ENCODE measurements around the gene DDX3X.
"Not testable (repeated sequence)": the region's sequence is repeated elsewhere in the genome, so short reads cannot be mapped to it uniquely, and the experiment has no call there.

Gene DDX3X

DNA sequence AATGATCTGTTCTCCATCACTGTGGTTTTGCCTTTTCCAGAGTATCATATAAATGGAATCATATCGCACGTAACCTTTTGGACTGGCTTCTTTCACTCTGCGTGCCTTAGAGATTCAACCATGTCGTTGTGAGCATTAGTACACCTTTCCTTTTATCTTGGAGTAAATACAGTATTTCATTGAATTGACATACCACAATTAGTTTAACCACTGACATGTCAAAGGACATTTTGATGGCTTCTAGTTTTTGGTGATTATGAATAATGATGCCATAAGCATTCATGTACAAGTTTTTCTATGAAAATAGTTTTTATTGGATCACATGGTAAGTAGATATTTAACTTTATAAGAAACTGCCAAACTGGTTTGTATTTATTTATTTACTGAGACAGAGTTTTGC is 35.2 kb downstream of the DDX3X start:
- DNase-seq (ENCODE audit: low spot score) (no peak), FAIRE-seq (no peak)

DNA sequence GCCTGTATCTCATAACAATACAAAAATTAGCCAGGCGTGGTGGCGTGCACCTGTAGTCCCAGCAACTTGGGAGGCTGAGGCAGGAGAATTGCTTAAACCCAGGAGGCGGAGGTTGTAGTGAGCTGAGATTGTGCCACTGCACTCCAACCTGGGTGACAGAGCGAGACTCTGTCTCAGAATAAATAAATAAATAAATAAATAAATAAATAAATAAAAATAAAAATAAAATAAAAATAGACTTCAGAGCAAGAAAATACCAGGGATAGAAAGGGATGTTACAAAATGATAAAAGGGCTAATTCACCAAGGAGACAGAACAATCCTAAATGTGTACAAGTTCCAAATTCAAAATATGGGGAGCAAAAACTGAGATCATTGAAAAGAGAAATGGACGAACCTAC is 37.6 kb downstream of the DDX3X start:
- not testable (repeated sequence) for FAIRE-seq; DNase-seq (ENCODE audit: low spot score)

DNA sequence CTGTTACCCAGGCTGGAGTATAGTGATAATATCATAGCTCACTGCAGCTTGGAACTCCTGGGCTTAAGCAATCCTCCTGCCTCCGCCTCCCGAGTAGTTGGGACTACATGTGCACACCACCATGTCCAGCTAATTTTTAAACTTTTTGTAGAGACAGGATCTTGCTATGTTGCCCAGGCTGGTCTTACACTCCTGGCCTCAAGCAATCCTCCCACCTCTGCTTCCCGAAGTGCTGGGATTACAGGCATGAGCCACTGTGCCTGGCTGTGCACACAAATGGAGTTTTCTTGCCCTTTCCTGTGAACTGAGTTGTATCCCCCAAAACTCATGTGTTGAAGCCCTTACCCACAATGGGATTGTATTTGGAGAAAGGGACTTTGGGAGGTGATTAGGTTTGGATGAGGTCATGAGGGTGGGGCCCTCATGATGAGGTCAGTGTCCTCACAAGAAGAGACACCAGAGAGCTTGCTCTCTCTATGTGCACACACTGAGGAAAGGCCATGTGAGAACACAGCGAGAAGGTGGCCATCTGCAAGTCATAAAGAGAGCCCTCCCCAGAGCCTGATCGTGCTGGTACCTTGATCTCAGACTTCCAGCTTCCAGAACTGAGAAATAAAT is 40.1 kb downstream of the DDX3X start:
- FAIRE-seq = no peak
- DNase-seq (ENCODE audit: low spot score) = no peak

DNA sequence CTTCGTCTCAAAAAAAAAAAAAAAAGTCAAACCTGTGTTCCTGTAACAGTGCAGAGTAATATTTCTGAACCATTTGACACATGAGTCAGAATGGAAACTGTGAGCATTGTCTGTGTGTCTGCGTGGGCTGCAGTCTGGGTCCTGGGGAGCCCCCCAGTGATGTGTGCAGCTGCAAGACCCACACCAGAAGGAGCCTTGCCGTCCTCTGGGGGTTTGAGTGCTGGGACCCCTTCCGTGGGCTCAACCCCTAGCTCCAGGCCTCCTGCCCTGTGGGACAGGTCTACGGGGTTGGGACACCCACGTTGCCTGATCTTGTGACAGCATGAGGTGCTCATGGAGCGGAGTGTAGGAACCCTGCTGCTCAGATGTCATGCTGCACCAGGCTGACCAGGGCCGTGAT is 43.7 kb downstream of the DDX3X start:
- FAIRE-seq (no peak), DNase-seq (ENCODE audit: low spot score) (no peak)

DNA sequence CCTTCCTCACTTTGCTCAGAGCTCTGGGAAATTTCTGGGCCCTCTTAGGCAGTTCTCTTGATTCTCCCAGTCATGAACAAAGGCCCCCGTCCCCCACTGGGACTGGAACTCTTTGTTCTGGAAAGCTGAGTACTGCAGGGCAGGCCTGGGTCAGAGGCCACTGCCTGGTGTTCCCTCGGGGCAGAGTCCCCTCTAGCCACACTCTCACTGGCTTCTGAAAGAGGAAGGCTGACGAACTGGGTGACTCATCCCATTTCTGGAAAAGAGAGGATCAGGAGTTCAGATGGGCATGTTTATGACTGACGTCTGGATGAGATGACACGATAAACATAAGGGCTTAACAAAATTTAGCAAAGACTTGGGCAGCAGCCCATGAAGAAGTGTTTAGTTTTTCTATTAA is 47.7 kb downstream of the DDX3X start:
- FAIRE-seq = no peak

DNA sequence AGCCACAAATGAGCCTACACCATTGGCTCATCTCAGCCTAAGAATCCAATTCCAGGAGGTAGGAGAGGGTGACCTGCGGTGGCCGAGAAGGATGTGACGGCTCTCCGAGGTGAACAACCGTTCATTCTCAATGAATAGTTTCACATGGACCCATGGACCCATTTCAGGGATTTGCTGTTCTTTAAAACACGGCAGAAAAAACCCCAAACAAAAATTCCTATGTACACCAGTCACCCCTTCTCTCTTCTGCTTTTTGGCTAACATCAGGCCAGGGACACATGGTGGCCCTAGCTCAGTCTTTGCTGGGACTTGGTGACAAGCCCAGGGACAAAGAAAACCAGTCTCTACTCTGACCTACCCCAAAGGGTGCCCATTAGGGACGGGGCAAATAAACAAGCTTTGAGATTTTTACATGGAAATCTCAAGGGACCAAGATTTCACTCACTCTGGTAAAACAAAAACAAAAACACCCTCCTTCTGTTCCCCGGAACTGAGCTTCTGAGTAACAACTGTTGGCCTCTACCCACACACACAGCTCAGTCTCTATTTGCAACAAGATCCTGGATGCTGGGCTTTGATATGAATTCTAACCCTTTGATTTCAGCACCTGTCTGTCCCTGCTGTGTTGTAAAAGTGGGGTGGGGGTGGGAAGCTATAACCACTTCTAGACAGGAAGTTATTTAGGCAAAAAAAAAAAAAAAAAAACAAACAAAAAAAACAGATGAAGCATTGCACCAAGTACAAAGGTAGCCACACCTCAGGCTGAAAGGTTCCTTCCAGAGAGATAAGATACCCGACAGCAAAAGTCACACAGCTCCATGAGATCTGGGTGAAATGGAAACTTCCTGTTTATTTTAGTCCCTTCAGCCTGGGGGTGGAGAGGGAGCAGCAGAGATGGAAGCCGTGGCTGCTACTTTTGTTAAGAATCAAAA is 49.0 kb downstream of the DDX3X start:
- FAIRE-seq (no peak), DNase-seq (ENCODE audit: low spot score) (no peak)

More for the DNA sequence above, 47.7 kb downstream of the DDX3X start:
- peak; percentile 67 for DNase-seq (ENCODE audit: low spot score)

DNA sequence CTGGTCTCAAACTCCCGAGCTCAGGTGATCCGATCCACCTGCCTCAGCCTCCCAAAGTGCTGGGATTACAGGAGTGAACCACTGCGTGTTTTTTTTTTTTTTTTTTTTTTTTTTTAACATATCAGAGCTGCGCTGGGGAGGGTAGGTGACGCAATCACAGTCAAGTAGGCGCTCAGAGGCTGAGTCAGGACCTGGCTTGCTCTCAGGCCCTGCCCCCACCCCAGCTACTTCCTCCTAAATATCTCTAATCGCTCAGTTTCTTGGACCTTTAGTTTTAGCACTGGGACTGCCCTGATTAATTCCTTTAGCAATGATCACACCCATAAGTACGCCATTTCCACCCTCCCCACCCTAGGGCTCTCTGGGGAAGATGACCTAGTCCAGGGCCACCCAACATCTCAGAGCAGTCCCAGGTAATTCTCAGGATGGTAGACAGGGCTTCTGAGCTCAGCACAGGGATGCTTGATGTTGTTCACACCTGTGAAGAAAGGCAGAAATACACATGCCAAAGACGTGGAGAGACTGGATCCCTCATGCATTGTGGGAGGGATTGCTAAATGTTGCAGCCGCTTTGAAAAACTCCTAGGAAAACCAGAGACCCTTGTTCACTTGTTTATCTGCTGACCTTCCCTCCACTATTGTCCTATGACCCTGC is 50.2 kb downstream of the DDX3X start:
- DNase-seq (ENCODE audit: low spot score) = peak; percentile 63
- no peak for FAIRE-seq

DNA sequence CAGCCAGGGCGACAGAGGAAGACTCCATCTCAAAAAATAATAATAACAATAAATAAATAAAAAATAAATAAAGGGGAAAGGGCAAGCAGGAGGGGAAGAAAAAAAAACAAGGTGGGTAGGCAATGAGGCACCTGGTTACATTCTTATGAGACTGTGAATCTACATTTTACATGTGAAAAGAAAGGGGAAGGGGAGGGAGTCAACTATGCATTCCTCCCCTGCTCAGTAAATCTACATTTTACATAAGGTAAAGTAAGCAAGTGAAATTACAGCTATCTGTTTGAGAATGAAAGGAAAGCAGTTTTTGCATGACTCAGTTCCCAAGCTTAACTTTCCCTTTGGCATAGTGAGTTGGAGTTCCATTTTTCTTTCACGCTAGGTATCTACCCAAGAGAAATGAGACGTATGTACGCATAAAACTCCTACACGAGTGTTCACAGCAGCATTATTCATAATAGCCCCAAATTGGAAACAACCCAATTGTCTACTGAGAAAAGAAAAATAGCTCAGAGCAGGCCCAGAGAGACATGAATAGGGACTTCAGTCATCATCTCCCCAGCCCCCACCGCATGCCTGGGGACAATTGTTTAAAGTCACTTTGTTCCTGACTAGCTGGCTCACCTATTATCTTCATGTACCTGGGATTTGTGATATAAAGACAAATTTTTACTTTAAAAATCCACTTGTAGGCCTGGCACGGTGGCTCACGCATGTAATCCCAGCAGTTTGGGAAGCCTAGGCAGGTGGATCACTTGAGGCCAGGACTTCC is 52.4 kb downstream of the DDX3X start:
- no peak for FAIRE-seq
- DNase-seq (ENCODE audit: low spot score) = no peak

DNA sequence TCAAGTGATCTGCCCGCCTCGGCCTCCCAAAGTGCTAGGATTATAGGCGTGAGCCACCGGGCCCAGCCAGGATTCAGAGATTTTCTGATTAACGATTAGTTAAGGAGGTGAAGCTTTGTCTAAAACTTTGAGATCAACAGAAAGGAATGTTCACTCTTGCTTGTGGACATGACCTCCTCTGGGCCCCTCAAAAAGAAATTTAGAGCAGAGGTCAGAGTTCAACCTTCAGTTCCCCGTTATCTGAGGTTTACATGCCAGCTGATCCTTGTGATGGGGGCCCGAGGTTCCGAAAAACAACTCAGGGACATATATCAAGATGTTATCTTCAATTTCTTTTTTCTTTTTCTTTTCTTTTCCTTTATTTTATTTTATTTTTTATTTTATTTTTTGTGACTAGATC is 54.6 kb downstream of the DDX3X start:
- DNase-seq (ENCODE audit: low spot score) (no peak), FAIRE-seq (no peak)

DNA sequence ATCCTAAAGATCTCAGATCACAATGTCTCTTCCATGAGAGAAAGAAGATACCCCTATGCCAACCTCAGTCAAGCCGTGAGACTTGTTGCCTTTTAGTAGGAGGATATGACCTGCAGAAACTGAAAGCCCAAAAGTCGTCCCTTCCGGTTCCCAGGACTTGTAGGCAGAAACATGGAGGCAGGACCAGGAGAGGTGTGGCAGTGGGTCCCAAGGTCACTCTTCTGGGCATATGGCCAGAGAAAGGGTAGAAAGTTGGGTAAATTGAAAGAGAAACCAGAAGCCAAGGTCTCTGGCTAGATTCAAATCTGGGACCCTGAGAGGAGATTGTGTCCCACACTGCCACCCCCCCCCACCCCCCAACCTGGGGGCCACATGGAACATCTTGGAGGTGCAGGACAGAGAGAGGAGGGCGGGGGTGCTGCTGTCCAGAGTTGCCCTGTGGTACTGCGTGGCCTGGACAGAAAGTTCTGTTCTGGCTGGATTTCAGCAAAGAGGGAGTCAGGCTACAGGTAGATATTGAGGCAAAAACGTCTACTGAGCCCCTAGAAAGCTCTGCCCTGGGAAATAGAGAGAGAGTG is 55.4 kb downstream of the DDX3X start:
- no peak for DNase-seq (ENCODE audit: low spot score)
- FAIRE-seq = no peak

DNA sequence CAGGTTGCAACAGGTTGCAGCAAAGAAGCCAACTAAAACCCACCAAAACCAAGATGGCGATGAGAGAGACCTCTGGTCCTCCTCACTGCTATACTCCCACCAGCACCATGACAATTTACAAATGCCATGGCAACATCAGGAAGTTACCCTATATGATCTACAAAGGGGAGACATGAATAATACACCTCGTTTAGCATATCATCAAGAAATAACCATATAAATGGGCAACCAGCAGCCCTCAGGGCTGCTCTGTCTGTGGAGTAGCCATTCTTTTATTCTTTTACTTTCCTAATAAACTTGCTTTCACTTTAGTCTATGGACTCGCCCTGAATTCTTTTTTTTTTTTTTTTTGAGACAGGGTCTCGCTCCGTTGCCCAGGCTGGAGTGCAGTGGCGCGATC is 56.6 kb downstream of the DDX3X start:
- not testable (repeated sequence) for DNase-seq (ENCODE audit: low spot score); FAIRE-seq

DNA sequence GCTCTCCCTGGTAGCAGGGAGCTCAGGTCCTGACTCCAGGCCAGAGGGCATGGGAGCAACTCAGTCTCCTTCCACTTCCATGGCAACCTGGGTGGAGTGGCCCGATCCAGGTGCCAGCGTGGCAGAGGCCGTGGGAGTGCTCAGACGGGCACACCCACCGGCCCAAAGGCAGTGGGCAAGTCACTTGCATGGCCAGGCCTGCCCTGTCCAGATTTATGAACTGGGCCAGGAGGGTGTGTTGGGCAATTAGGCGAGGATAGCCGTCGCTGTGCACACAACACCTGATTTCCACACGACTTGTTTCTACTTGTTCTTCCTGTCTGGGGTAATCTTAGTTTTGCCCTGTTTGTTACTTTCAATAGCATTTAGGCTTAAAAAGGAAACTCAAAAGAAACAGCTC is 57.6 kb downstream of the DDX3X start:
- DNase-seq (ENCODE audit: low spot score) (no peak), FAIRE-seq (no peak)

DNA sequence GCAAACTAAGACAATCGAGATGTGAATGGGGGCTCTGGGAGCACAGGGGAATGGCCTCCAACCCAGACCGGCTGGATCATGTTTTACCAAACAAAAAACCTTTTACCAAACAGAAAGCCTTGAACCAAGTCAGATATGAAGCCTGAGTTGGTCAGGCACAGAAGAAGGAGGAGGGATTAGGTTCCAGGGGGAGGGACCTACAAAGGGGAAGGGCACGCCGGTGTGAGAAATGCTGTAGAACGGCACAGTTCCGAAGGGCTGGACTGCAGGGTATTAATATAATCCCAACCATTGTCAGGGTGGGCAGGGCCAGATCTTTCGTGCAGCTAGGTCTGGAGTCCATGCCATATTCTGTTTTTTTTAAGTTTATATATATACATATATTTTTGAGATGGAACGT is 60.3 kb downstream of the DDX3X start:
- no peak for DNase-seq (ENCODE audit: low spot score)
- FAIRE-seq = no peak

DNA sequence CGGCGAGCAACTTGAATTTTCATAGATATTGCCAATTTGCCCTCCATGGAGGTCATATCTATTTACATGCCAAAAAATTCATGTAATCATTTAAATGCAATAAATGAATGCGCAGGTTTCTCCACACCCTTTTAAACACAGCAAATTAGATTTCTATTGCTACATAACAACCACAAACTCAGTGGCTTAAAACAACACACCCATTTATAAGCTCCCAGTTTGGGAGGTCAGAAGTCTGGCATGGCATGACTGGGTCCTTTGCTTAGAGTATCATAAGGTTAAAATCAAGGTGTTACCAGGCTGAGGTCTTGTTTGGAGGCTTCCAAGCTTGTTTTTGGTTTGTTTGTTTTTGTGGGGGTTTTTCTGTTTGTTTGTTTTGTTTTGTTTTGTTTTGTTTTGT is 63.3 kb downstream of the DDX3X start:
- FAIRE-seq (no peak), DNase-seq (ENCODE audit: low spot score) (no peak)

DNA sequence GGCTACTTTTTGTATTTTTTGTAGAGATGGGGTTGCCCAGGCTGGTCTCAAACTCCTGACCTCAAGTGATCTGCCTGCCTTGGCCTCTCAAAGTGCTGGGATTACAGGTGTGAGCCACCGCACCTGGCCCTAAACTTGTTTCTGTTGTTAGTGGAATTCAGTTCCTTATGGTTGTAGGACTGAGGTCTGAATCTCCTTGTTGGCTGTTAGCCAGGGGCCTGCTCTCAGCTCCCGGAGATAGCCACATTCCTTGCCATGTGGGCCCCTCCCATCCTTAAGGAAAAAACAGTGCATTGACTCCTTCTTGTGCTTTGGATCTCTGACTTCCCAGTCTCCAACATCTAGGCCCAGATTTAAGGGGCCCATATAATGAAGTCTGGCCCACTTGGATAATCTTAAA is 63.8 kb downstream of the DDX3X start:
- DNase-seq (ENCODE audit: low spot score) (no peak), FAIRE-seq (no peak)

DNA sequence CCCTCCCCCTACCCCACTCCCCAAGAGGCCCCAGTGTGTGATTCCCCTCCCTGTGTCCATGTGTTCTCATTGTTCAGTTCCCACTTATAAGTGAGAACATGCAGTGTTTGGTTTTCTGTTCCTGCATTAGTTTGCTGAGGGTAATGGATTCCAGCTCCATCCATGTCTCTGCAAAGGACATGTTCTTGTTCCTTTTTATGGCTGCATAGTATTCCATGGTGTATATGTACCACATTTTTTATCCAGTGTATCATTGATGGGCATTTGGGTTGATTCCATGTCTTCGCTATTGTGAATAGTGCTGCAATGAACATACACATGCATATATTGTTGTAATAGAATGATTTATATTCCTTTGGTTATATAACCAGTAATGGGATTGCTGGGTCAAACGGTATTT is 68.6 kb downstream of the DDX3X start:
- not testable (repeated sequence) for FAIRE-seq; DNase-seq (ENCODE audit: low spot score)

DNA sequence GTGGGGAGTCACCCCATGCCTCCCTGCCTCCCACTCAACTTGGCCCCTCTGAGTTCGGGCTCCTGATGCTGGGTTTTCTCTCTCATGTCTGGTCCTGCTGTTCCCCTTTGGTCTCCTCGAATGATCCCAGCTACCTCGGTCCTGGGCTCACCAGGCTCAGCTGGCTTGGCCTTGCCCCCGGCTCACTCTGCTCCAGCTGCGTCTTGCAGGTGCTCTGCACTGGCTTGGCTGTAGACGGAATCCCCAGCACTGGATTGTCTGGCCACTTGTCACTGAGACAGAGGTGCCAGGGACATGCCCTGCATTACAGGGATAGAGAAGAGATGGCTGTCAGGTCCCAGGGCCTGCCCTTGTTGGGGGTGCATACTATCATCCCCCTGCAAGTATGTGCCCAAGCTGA is 71.6 kb downstream of the DDX3X start:
- DNase-seq (ENCODE audit: low spot score) (no peak), FAIRE-seq (no peak)

DNA sequence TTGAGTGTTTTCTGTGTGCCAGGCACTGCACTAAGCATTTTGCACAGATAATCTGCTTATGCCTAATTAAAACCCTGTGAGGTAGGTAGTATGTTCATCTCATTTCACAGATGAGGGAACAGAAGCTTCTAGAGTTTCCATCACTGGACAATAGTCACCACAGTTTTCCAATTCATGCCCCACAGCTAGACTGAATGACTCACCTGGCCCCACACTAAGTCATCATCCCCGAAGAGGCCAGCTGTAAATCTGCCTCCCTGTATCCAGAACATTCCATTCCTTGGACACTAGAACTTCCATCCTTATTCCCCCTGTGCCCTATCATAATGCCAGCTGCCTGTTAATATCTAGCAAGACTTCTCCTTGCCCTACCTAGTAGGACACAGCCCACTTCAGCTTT is 72.2 kb downstream of the DDX3X start:
- FAIRE-seq (no peak), DNase-seq (ENCODE audit: low spot score) (peak; percentile 24)

DNA sequence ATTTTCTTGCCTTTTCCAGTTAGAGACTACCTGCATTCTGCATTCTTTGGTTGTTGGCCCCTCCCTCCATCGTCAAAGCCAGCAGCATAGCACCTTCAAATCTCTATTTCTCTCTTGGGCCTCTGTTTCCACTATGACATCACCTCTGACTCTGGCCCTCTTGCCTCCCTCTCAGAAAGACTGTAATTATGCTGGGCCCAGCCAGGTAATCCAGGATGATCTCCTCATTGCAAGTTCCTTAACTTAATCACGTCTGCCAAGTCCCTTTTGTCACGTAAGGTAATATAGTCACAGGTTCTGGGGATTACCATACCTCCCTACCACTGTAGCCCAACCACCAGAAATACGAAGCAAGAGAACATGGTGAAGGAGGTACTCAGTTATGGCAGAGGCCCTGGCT is 73.9 kb downstream of the DDX3X start:
- no peak for FAIRE-seq
- DNase-seq (ENCODE audit: low spot score) = no peak

DNA sequence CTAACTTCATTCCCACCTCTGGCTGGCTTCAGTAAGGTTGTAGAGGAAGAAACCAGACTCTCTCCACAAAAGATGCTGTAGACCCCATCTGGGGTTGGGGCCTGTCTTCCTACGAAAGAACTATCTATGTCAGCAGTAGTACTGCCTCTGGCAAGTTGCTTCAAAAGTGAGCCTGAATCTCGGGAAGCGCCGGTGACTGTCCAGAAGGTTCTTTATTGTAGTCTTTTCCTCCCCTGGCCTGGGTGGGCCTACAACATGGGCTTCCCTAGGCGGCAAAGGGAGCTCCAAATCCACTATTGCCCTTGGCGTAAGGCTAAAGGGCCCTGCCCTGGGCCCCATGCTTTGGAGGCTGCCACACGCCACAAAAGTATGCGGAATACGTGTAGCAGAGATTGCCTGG is 74.6 kb downstream of the DDX3X start:
- DNase-seq (ENCODE audit: low spot score) (no peak), FAIRE-seq (no peak)

DNA sequence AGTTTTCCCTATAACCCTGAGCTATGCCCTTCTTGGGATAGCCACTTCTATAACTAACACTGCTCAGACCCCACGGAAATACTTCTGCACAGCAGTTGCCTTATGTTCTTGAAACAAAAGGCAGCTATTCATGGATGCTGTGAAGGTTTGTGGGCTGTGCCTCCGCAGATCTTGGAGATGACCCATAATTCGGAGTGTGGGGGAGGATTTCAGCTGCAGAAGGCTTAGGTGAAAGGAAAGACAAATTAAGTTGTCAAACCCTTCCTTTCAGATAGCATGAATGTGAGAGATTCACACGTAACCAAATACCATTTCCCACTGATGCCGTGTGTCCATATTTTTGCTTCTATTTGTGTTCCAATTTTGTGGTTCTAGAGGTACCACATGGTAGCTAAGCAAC is 75.0 kb downstream of the DDX3X start:
- no peak for FAIRE-seq
- no peak for DNase-seq (ENCODE audit: low spot score)
